ENCODE data around the gene PRDM15.

The PRDM15 gene

GRCh38 chr21:41847066-41847804 lies 31.9 kb downstream of the PRDM15 start:
- ATAC-seq (ENCODE audit: low read depth) (no peak), DNase-seq (ENCODE audit: low spot score) (peak; percentile 53)
- Histone ChIP-seq H3K27ac (ENCODE audit: poor library complexity, severe bottlenecking) (no peak overlapping the region), H3K36me3 (ENCODE audit: low read depth) (peaks cover 62% of the 10 kb centered on the region), H3K4me3 (ENCODE audit: severe bottlenecking) (no peak overlapping the region), H3K27me3 (ENCODE audit: insufficient read depth, poor library complexity, severe bottlenecking) (no peaks in the 10 kb centered on the region), H3K9me3 (ENCODE audit: severe bottlenecking) (no peaks in the 10 kb centered on the region), H3K4me1 (ENCODE audit: insufficient read depth, poor library complexity, severe bottlenecking) (no peaks in the 10 kb centered on the region)
- TF ChIP-seq CTCF (IDR thresholded peaks at IDR 0.05; ENCODE audit: poor library complexity, severe bottlenecking) = no peak

- no peak for TF ChIP-seq CTCF (IDR thresholded peaks at IDR 0.05; ENCODE audit: poor library complexity, severe bottlenecking)
- peaks cover 69% of the 10 kb centered on the region for H3K36me3 ChIP-seq (ENCODE audit: low read depth)
- no peaks in the 10 kb centered on the region for H3K27me3 ChIP-seq (ENCODE audit: insufficient read depth, poor library complexity, severe bottlenecking)
- no peaks in the 10 kb centered on the region for H3K4me1 ChIP-seq (ENCODE audit: insufficient read depth, poor library complexity, severe bottlenecking)
- H3K9me3 ChIP-seq (ENCODE audit: severe bottlenecking) = no peaks in the 10 kb centered on the region
- no peak overlapping the region for H3K27ac ChIP-seq (ENCODE audit: poor library complexity, severe bottlenecking)
- DNase-seq (ENCODE audit: low spot score) (no peak), ATAC-seq (ENCODE audit: low read depth) (no peak)
- no peak overlapping the region for H3K4me3 ChIP-seq (ENCODE audit: severe bottlenecking)
Observed at GRCh38 chr21:41846536-41846935, 32.6 kb downstream of the PRDM15 start.

- DNase-seq (ENCODE audit: low spot score) (no peak), ATAC-seq (ENCODE audit: low read depth) (no peak)
- Histone ChIP-seq H3K36me3 (ENCODE audit: low read depth) (peaks cover 71% of the 10 kb centered on the region), H3K9me3 (ENCODE audit: severe bottlenecking) (no peaks in the 10 kb centered on the region), H3K4me1 (ENCODE audit: insufficient read depth, poor library complexity, severe bottlenecking) (no peaks in the 10 kb centered on the region), H3K27ac (ENCODE audit: poor library complexity, severe bottlenecking) (no peak overlapping the region), H3K4me3 (ENCODE audit: severe bottlenecking) (no peak overlapping the region), H3K27me3 (ENCODE audit: insufficient read depth, poor library complexity, severe bottlenecking) (no peaks in the 10 kb centered on the region)
- no peak for TF ChIP-seq CTCF (IDR thresholded peaks at IDR 0.05; ENCODE audit: poor library complexity, severe bottlenecking)
Observed at GRCh38 chr21:41846033-41846317, 33.2 kb downstream of the PRDM15 start.

- Histone ChIP-seq H3K36me3 (ENCODE audit: low read depth) (peaks cover 71% of the 10 kb centered on the region), H3K4me3 (ENCODE audit: severe bottlenecking) (no peak overlapping the region)
- ATAC-seq (ENCODE audit: low read depth) = no peak
Observed at GRCh38 chr21:41845310-41846032, 33.7 kb downstream of the PRDM15 start.

More at GRCh38 chr21:41845310-41846032, 33.7 kb downstream of the PRDM15 start:
- H3K27ac ChIP-seq (ENCODE audit: poor library complexity, severe bottlenecking) = no peak overlapping the region
- DNase-seq (ENCODE audit: low spot score) = no peak
- no peaks in the 10 kb centered on the region for H3K4me1 ChIP-seq (ENCODE audit: insufficient read depth, poor library complexity, severe bottlenecking)
- no peaks in the 10 kb centered on the region for H3K27me3 ChIP-seq (ENCODE audit: insufficient read depth, poor library complexity, severe bottlenecking)
- TF ChIP-seq CTCF (IDR thresholded peaks at IDR 0.05; ENCODE audit: poor library complexity, severe bottlenecking) = no peak
- no peaks in the 10 kb centered on the region for H3K9me3 ChIP-seq (ENCODE audit: severe bottlenecking)
